A673 (cell line): Measurements from ENCODE around the gene TNS3.

Experiments
- CTCF ChIP-seq: fragments of 300-800, 200-600 bp; sonication (generic); conservative IDR thresholded peaks from 2 replicates; pipeline ENCODE4 v1.5.1; 2017; ENCODE audit warnings: low read depth, mild to moderate bottlenecking, antibody characterized with exemption, low read length, moderate library complexity, mixed read lengths
- EZH2 ChIP-seq: fragments of 200-600 bp; sonication (generic); IDR thresholded peaks from 2 replicates; pipeline ENCODE4 v1.6.1; 2017; ENCODE audit warnings: borderline replicate concordance, low read depth, mild to moderate bottlenecking, mixed read lengths, antibody characterized with exemption, low read length; ENCODE audit not compliant: poor library complexity, severe bottlenecking

- no peak for TF ChIP-seq EZH2
- no peak for TF ChIP-seq CTCF
Measured at GRCh38 chr7:47482013-47482875, 99.7 kb downstream of the TNS3 start.
